T-helper 9 cell (primary cell): ENCODE results near the gene TSFM.

Experiments
- DNase-seq: peaks from one replicate; pipeline ENCODE4 v3.0.0-alpha.2; 2020
- total RNA-seq, 2 donors: gene quantifications; one replicate each; lab custom pipeline; 2026; lab: John Stamatoyannopoulos, UW

The TSFM gene
- 0.63 to 1.2 reads per million in 2 donors for total RNA-seq

GRCh38 chr12:57782608-57783465 is at the start of gene TSFM:
TSFM (plus strand) TSS chr12:57782787; CDS start chr12:57782802, 15 bp downstream.
- peak; percentile 99 for DNase-seq

GRCh38 chr12:57733928-57734327 is 48.7 kb upstream of the TSFM start:
- no peak for DNase-seq

- no peak for DNase-seq
Observed at GRCh38 chr12:57734591-57734990, 48.0 kb upstream of the TSFM start.

GRCh38 chr12:57735198-57735855 is 47.3 kb upstream of the TSFM start:
- no peak for DNase-seq

GRCh38 chr12:57735952-57736740 is 46.4 kb upstream of the TSFM start:
- no peak for DNase-seq

GRCh38 chr12:57736741-57737466 is 45.7 kb upstream of the TSFM start:
- no peak for DNase-seq

- DNase-seq = no peak
Observed at GRCh38 chr12:57737467-57738460, 44.8 kb upstream of the TSFM start.

- DNase-seq = no peak
Observed at GRCh38 chr12:57738661-57739237, 43.8 kb upstream of the TSFM start, which contains the start of gene AGAP2. AGAP2 (minus strand) TSS chr12:57738742; CDS start chr12:57738246, 496 bp downstream.

GRCh38 chr12:57739387-57739786 is 43.2 kb upstream of the TSFM start:
- DNase-seq = no peak

- DNase-seq = no peak
Observed at GRCh38 chr12:57739914-57740538, 42.6 kb upstream of the TSFM start.

- DNase-seq = peak; percentile 71
Observed at GRCh38 chr12:57740656-57741412, 41.8 kb upstream of the TSFM start.

GRCh38 chr12:57741413-57741789 is 41.2 kb upstream of the TSFM start:
- no peak for DNase-seq

- peak; percentile 71 for DNase-seq
Observed at GRCh38 chr12:57741844-57742738, 40.5 kb upstream of the TSFM start.

GRCh38 chr12:57743769-57744168 is 38.8 kb upstream of the TSFM start:
- no peak for DNase-seq

GRCh38 chr12:57744194-57744776 is 38.3 kb upstream of the TSFM start:
- DNase-seq = peak; percentile 59

GRCh38 chr12:57744777-57745484 is 37.7 kb upstream of the TSFM start, which contains the start of gene TSPAN31:
TSPAN31 (plus strand) TSS chr12:57745039; CDS start chr12:57745155, 116 bp downstream.
- DNase-seq = peak; percentile 91

GRCh38 chr12:57745485-57745881 is 37.1 kb upstream of the TSFM start:
- DNase-seq = no peak
